ENCODE measurements around the gene CWC27.

CWC27 gene

GRCh38 chr5:64876203-64876602 is 107.5 kb downstream of the CWC27 start:
- no peak for TF ChIP-seq SP1 (IDR thresholded peaks at IDR 0.05)
- TF ChIP-seq BHLHE40 (IDR thresholded peaks at IDR 0.05; ENCODE audit: borderline replicate concordance) = no peak
- TF ChIP-seq PKNOX1 (IDR thresholded peaks at IDR 0.05) = no peak
- no peak for TF ChIP-seq CTBP1 (IDR thresholded peaks at IDR 0.05; ENCODE audit: borderline replicate concordance)
- no peak for TF ChIP-seq FOXA1 (IDR thresholded peaks at IDR 0.05)
- no peak for TF ChIP-seq FOXM1 (IDR thresholded peaks at IDR 0.05; ENCODE audit: borderline replicate concordance)
- no peak for TF ChIP-seq SUZ12 (IDR thresholded peaks at IDR 0.05)
- TF ChIP-seq HDGF (IDR thresholded peaks at IDR 0.05; ENCODE audit: borderline replicate concordance) = no peak
- no peak for TF ChIP-seq LEF1 (IDR thresholded peaks at IDR 0.05; ENCODE audit: borderline replicate concordance)
- no peak for TF ChIP-seq FOXK2 (IDR thresholded peaks at IDR 0.05)
- no peak for TF ChIP-seq ELF4 (IDR thresholded peaks at IDR 0.05)
- TF ChIP-seq ARNT (IDR thresholded peaks at IDR 0.05) = no peak
- ChIA-PET POLR2A (no interaction called here), CTCF (no interaction called here)
- no peak for DNase-seq (ENCODE audit: extremely low spot score)

- TF ChIP-seq CTBP1 (IDR thresholded peaks at IDR 0.05; ENCODE audit: borderline replicate concordance) (no peak), FOXA1 (IDR thresholded peaks at IDR 0.05) (no peak), SUZ12 (IDR thresholded peaks at IDR 0.05) (no peak), LEF1 (IDR thresholded peaks at IDR 0.05; ENCODE audit: borderline replicate concordance) (no peak), ARNT (IDR thresholded peaks at IDR 0.05) (no peak), TARDBP (IDR thresholded peaks at IDR 0.05) (no peak)
- CTCF ChIA-PET = no interaction called here
- POLR2A ChIA-PET = no interaction called here
- DNase-seq (ENCODE audit: extremely low spot score) = no peak
Observed at GRCh38 chr5:64880821-64881220, 112.1 kb downstream of the CWC27 start.

GRCh38 chr5:64883912-64884311 is 115.2 kb downstream of the CWC27 start:
- no peak for DNase-seq (ENCODE audit: extremely low spot score)
- TF ChIP-seq SUZ12 (IDR thresholded peaks at IDR 0.05) (no peak), PKNOX1 (IDR thresholded peaks at IDR 0.05) (no peak), TARDBP (IDR thresholded peaks at IDR 0.05) (no peak), NFRKB (IDR thresholded peaks at IDR 0.05) (no peak), LEF1 (IDR thresholded peaks at IDR 0.05; ENCODE audit: borderline replicate concordance) (no peak), SP1 (IDR thresholded peaks at IDR 0.05) (no peak), BHLHE40 (IDR thresholded peaks at IDR 0.05; ENCODE audit: borderline replicate concordance) (no peak), ARNT (IDR thresholded peaks at IDR 0.05) (no peak), HDGF (IDR thresholded peaks at IDR 0.05; ENCODE audit: borderline replicate concordance) (no peak), ELF4 (IDR thresholded peaks at IDR 0.05) (no peak), FOXK2 (IDR thresholded peaks at IDR 0.05) (no peak)
- CTCF ChIA-PET = no interaction called here
- POLR2A ChIA-PET = no interaction called here

- CTCF ChIA-PET = no interaction called here
- no peak for TF ChIP-seq HDGF (IDR thresholded peaks at IDR 0.05; ENCODE audit: borderline replicate concordance)
- no peak for TF ChIP-seq TARDBP (IDR thresholded peaks at IDR 0.05)
- no peak for TF ChIP-seq FOXK2 (IDR thresholded peaks at IDR 0.05)
- no peak for TF ChIP-seq ELF4 (IDR thresholded peaks at IDR 0.05)
- TF ChIP-seq BHLHE40 (IDR thresholded peaks at IDR 0.05; ENCODE audit: borderline replicate concordance) = no peak
- no peak for TF ChIP-seq ZNF384 (IDR thresholded peaks at IDR 0.05)
- TF ChIP-seq CTBP1 (IDR thresholded peaks at IDR 0.05; ENCODE audit: borderline replicate concordance) = no peak
- TF ChIP-seq PKNOX1 (IDR thresholded peaks at IDR 0.05) = no peak
- no peak for TF ChIP-seq ARNT (IDR thresholded peaks at IDR 0.05)
- no peak for TF ChIP-seq FOXM1 (IDR thresholded peaks at IDR 0.05; ENCODE audit: borderline replicate concordance)
- no peak for TF ChIP-seq L3MBTL2 (conservative IDR thresholded peaks at IDR 0.05)
- no peak for TF ChIP-seq SUZ12 (IDR thresholded peaks at IDR 0.05)
- no peak for TF ChIP-seq FOXA1 (IDR thresholded peaks at IDR 0.05)
- TF ChIP-seq NFRKB (IDR thresholded peaks at IDR 0.05) = no peak
- TF ChIP-seq SP1 (IDR thresholded peaks at IDR 0.05) = no peak
- no peak for TF ChIP-seq LEF1 (IDR thresholded peaks at IDR 0.05; ENCODE audit: borderline replicate concordance)
- DNase-seq (ENCODE audit: extremely low spot score) = no peak
- POLR2A ChIA-PET = no interaction called here
Observed at GRCh38 chr5:64884541-64884940, 115.8 kb downstream of the CWC27 start.

- ChIA-PET POLR2A (no interaction called here), CTCF (no interaction called here)
- DNase-seq (ENCODE audit: extremely low spot score) = no peak
- TF ChIP-seq PKNOX1 (IDR thresholded peaks at IDR 0.05) (no peak), FOXK2 (IDR thresholded peaks at IDR 0.05) (no peak), BHLHE40 (IDR thresholded peaks at IDR 0.05; ENCODE audit: borderline replicate concordance) (no peak), ZNF384 (IDR thresholded peaks at IDR 0.05) (no peak), CTBP1 (IDR thresholded peaks at IDR 0.05; ENCODE audit: borderline replicate concordance) (no peak), FOXM1 (IDR thresholded peaks at IDR 0.05; ENCODE audit: borderline replicate concordance) (no peak), ELF4 (IDR thresholded peaks at IDR 0.05) (no peak), ARNT (IDR thresholded peaks at IDR 0.05) (no peak), HDGF (IDR thresholded peaks at IDR 0.05; ENCODE audit: borderline replicate concordance) (no peak), TARDBP (IDR thresholded peaks at IDR 0.05) (no peak), SP1 (IDR thresholded peaks at IDR 0.05) (no peak)
Observed at GRCh38 chr5:64887910-64888309, 119.2 kb downstream of the CWC27 start.

- no peak for TF ChIP-seq FOXM1 (IDR thresholded peaks at IDR 0.05; ENCODE audit: borderline replicate concordance)
- TF ChIP-seq HDGF (IDR thresholded peaks at IDR 0.05; ENCODE audit: borderline replicate concordance) = no peak
- no peak for TF ChIP-seq BHLHE40 (IDR thresholded peaks at IDR 0.05; ENCODE audit: borderline replicate concordance)
- no peak for TF ChIP-seq SP1 (IDR thresholded peaks at IDR 0.05)
- DNase-seq (ENCODE audit: extremely low spot score) = no peak
- ChIA-PET POLR2A (no interaction called here), CTCF (no interaction called here)
Observed at GRCh38 chr5:64895748-64896147, 127.0 kb downstream of the CWC27 start.

Measured in HEK293T (cell line).